ENCODE data around the gene SLC25A3.
"Not testable (repeated sequence)": the region's sequence is repeated elsewhere in the genome, so short reads cannot be mapped to it uniquely, and the experiment has no call there.

Gene SLC25A3

GRCh38 chr12:98593351-98594049, at the start of gene SLC25A3:
SLC25A3 (plus strand) TSS chr12:98593686; CDS start chr12:98593979, 293 bp downstream.
- FAIRE-seq: peak; percentile 59

- no peak for FAIRE-seq
These were observed 49.8 kb upstream of the SLC25A3 start for GRCh38 chr12:98543701-98544100.

- FAIRE-seq: no peak
These were observed 48.7 kb upstream of the SLC25A3 start for GRCh38 chr12:98544751-98545150.

GRCh38 chr12:98549371-98550110, 43.9 kb upstream of the SLC25A3 start:
- FAIRE-seq: no peak

GRCh38 chr12:98551787-98552186, 41.7 kb upstream of the SLC25A3 start:
- FAIRE-seq: no peak

GRCh38 chr12:98558097-98558496, 35.4 kb upstream of the SLC25A3 start:
- not testable (repeated sequence) for FAIRE-seq

- no peak for FAIRE-seq
These were observed 33.8 kb upstream of the SLC25A3 start for GRCh38 chr12:98559666-98560065.

GRCh38 chr12:98561846-98562245, 31.6 kb upstream of the SLC25A3 start:
- no peak for FAIRE-seq

GRCh38 chr12:98572010-98572409, 21.5 kb upstream of the SLC25A3 start:
- FAIRE-seq: no peak

GRCh38 chr12:98574110-98574509, 19.4 kb upstream of the SLC25A3 start:
- FAIRE-seq: no peak

- no peak for FAIRE-seq
These were observed 18.5 kb upstream of the SLC25A3 start for GRCh38 chr12:98575013-98575412.

- FAIRE-seq: not testable (repeated sequence)
These were observed 16.7 kb upstream of the SLC25A3 start for GRCh38 chr12:98576795-98577194.

GRCh38 chr12:98578392-98578791, 15.1 kb upstream of the SLC25A3 start:
- no peak for FAIRE-seq

- FAIRE-seq: no peak
These were observed 14.7 kb upstream of the SLC25A3 start for GRCh38 chr12:98578821-98579220.

- FAIRE-seq: no peak
These were observed 14.1 kb upstream of the SLC25A3 start for GRCh38 chr12:98579347-98579746.

GRCh38 chr12:98579835-98580234, 13.7 kb upstream of the SLC25A3 start:
- no peak for FAIRE-seq

- no peak for FAIRE-seq
These were observed 12.8 kb upstream of the SLC25A3 start for GRCh38 chr12:98580695-98581094.

GRCh38 chr12:98581101-98581500, 12.4 kb upstream of the SLC25A3 start:
- FAIRE-seq: no peak

GRCh38 chr12:98582093-98582492, 11.4 kb upstream of the SLC25A3 start:
- no peak for FAIRE-seq

GRCh38 chr12:98587084-98587483, 6.4 kb upstream of the SLC25A3 start:
- no peak for FAIRE-seq

GRCh38 chr12:98591209-98591608, 2.3 kb upstream of the SLC25A3 start:
- FAIRE-seq: no peak

- no peak for FAIRE-seq
These were observed 612 bp upstream of the SLC25A3 start for GRCh38 chr12:98592825-98593322.

- no peak for FAIRE-seq
These were observed 757 bp downstream of the SLC25A3 start for GRCh38 chr12:98594050-98594835.

All from TTC549 (cell line).